ENCODE results near the gene ARID4B.

The ARID4B gene

GRCh38 chr1:235324296-235324695, 3.7 kb downstream of the ARID4B start:
- ChIA-PET CTCF (interaction anchor here (0.9 to 1.1 kb wide), 3 partner anchors 9 to 91 kb away, joined by 3 to 5 read pairs (median 3); no protein-coding TSS in a partner anchor), POLR2A (no interaction called here)
- TF ChIP-seq CTCF (IDR thresholded peaks at IDR 0.05; ENCODE audit: control extremely low read depth, extremely low read depth, low read depth, missing control alignments) = no peak

GRCh38 chr1:235320521-235321179, 7.3 kb downstream of the ARID4B start:
- no peak for DNase-seq (ENCODE audit: extremely low spot score)
- ChIA-PET POLR2A (interaction anchor here (0.6 kb wide), 1 partner anchor 842 kb away, joined by 4 read pairs; the partner anchor contains the start of gene TARBP1), CTCF (no interaction called here)
- no peak for TF ChIP-seq CTCF (IDR thresholded peaks at IDR 0.05; ENCODE audit: control extremely low read depth, extremely low read depth, low read depth, missing control alignments)

More at GRCh38 chr1:235324296-235324695, 3.7 kb downstream of the ARID4B start:
- DNase-seq (ENCODE audit: extremely low spot score) = no peak

- POLR2A ChIA-PET = interaction anchor here (0.7 to 0.9 kb wide), 3 partner anchors 12 to 854 kb away, joined by 3 read pairs; no protein-coding TSS in a partner anchor
- no peak for TF ChIP-seq CTCF (IDR thresholded peaks at IDR 0.05; ENCODE audit: control extremely low read depth, extremely low read depth, low read depth, missing control alignments)
- CTCF ChIA-PET = interaction anchor here (1.1 to 1.5 kb wide), 2 partner anchors 12 to 47 kb away, joined by 3 to 7 read pairs; no protein-coding TSS in a partner anchor
- DNase-seq (ENCODE audit: extremely low spot score) = no peak
Measured at GRCh38 chr1:235319255-235319654, 8.7 kb downstream of the ARID4B start.

GRCh38 chr1:235317168-235317567, 10.8 kb downstream of the ARID4B start:
- DNase-seq (ENCODE audit: extremely low spot score) = no peak
- no peak for TF ChIP-seq CTCF (IDR thresholded peaks at IDR 0.05; ENCODE audit: control extremely low read depth, extremely low read depth, low read depth, missing control alignments)
- POLR2A ChIA-PET = no interaction called here
- CTCF ChIA-PET = interaction anchor here (0.9 kb wide), 1 partner anchor 12 kb away, joined by 3 read pairs; no protein-coding TSS in a partner anchor

GRCh38 chr1:235315735-235316134, 12.2 kb downstream of the ARID4B start:
- ChIA-PET POLR2A (interaction anchor here (0.6 kb wide), 1 partner anchor 11 kb away, joined by 3 read pairs; no protein-coding TSS in a partner anchor), CTCF (interaction anchor here (1.4 to 1.8 kb wide), 2 partner anchors 9 to 11 kb away, joined by 3 to 5 read pairs; no protein-coding TSS in a partner anchor)
- no peak for DNase-seq (ENCODE audit: extremely low spot score)
- TF ChIP-seq CTCF (IDR thresholded peaks at IDR 0.05; ENCODE audit: control extremely low read depth, extremely low read depth, low read depth, missing control alignments) = no peak

- ChIA-PET CTCF (interaction anchor here (1.4 to 1.8 kb wide), 2 partner anchors 10 kb away, joined by 3 to 5 read pairs; no protein-coding TSS in a partner anchor), POLR2A (no interaction called here)
- DNase-seq (ENCODE audit: extremely low spot score) = no peak
- no peak for TF ChIP-seq CTCF (IDR thresholded peaks at IDR 0.05; ENCODE audit: control extremely low read depth, extremely low read depth, low read depth, missing control alignments)
Measured at GRCh38 chr1:235315173-235315572, 12.8 kb downstream of the ARID4B start.

All from GM10248 (cell line).